GM18873 (cell line): Measurements from ENCODE around the gene RPUSD3.

Experiments used
- ATAC-seq: cut with Tn5 transposase; IDR thresholded peaks from one replicate; pipeline ENCODE4 v1.9.1; 2021; ENCODE audit warnings: mild to moderate bottlenecking, moderate library complexity, moderate number of reproducible peaks; ENCODE audit not compliant: unreplicated experiment, low FRiP score

Gene RPUSD3

GRCh38 chr3:9837701-9838582 is 5.9 kb downstream of the RPUSD3 start:
- ATAC-seq = no peak

- ATAC-seq = no peak
Observed at GRCh38 chr3:9834520-9835380, 9.1 kb downstream of the RPUSD3 start.

- ATAC-seq = no peak
Observed at GRCh38 chr3:9833078-9833477, 10.7 kb downstream of the RPUSD3 start.

- ATAC-seq = no peak
Observed at GRCh38 chr3:9831253-9831652, 12.6 kb downstream of the RPUSD3 start.

- ATAC-seq = no peak
Observed at GRCh38 chr3:9828801-9829755, 14.7 kb downstream of the RPUSD3 start.

- ATAC-seq = no peak
Observed at GRCh38 chr3:9826815-9827573, 16.8 kb downstream of the RPUSD3 start.

GRCh38 chr3:9825451-9826040 is 18.3 kb downstream of the RPUSD3 start:
- ATAC-seq = no peak

- no peak for ATAC-seq
Observed at GRCh38 chr3:9820946-9821345, 22.9 kb downstream of the RPUSD3 start.

GRCh38 chr3:9820543-9820942 is 23.3 kb downstream of the RPUSD3 start:
- ATAC-seq = no peak

- no peak for ATAC-seq
Observed at GRCh38 chr3:9818666-9819335, 25.0 kb downstream of the RPUSD3 start.

- no peak for ATAC-seq
Observed at GRCh38 chr3:9817436-9817835, 26.4 kb downstream of the RPUSD3 start.

GRCh38 chr3:9815986-9816385 is 27.8 kb downstream of the RPUSD3 start:
- no peak for ATAC-seq

GRCh38 chr3:9812870-9813483 is 30.8 kb downstream of the RPUSD3 start:
- ATAC-seq = no peak

- ATAC-seq = no peak
Observed at GRCh38 chr3:9810846-9811245, 33.0 kb downstream of the RPUSD3 start.

- no peak for ATAC-seq
Observed at GRCh38 chr3:9810433-9810770, 33.4 kb downstream of the RPUSD3 start.

GRCh38 chr3:9809615-9810432 is 34.0 kb downstream of the RPUSD3 start, which contains the start of gene TTLL3:
Gene TTLL3, plus strand, starts transcription at chr3:9810262. Its CDS starts 400 bp downstream, at chr3:9810662.
- peak; percentile 49 for ATAC-seq

- no peak for ATAC-seq
Observed at GRCh38 chr3:9809239-9809614, 34.6 kb downstream of the RPUSD3 start.
